Measurements from ENCODE around the gene ANKRD40. TPM values are rescaled to one million over a fixed set of nuclear protein-coding genes. Genes with fewer than 3 reads are reported as not detected.

ANKRD40 gene
- total RNA-seq, 1 experiment from 2014 or later: 72.0 TPM

DNA sequence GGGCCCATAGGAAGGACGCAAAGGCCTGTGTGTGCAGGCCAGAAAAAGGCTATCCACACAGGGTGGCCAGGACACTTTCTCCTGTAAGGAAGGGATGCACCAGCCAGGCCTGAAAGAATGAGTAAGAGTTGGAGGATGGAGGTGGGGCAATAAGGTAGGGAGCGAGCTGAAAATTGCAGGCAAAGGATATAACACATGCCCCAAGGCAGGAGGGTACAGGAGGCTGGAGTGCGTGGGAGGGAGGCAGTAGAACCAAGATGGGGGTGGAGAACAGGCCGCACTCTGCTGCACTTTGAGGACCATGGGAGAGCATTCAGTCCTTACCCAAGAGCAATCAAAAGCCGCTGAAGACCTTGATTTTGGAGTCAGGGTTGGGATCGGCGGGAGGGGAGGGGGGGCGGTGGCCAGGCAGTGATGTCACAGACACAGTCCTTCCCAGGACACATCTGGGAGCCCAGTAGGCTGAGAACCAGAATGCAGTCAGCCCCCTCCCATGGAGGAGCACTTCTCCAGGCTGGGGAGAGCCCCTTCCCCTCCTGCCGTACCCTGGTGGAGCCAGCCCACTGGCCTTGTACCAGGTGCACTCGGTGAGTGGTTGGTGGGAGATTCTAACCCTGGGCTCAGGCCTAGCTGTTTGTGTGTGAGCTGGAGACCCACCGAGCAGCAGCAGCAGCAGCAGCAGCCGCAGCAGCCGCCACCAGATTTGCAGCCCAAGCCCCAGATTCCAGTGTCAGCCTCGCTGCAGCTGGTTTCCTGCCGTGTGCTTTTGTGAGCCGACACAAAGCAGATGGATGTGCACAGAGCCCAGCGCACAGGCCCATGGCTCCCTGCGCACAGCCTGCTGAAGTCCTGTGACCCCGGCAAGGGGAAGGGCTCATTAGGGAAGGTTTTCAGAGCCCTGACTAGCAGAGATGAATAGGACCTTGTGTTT lies 17.5 kb downstream of the ANKRD40 start:
- no peaks in the 10 kb centered on the region for H4K20me1 ChIP-seq (ENCODE audit: insufficient read depth)
- intact Hi-C loops (cut with micrococcal nuclease): no loop called here
- ATAC-seq (no peak), DNase-seq (ENCODE audit: low read depth, low spot score) (no peak)
- ChIA-PET POLR2A (interaction anchor here (0.9 to 2.4 kb wide), 2 partner anchors 11 to 52 kb away, joined by 3 to 5 read pairs; no protein-coding TSS in a partner anchor), RAD21 (ENCODE audit: low non-redundant PET in 1 of 2, low total read pairs in 2 of 2, uncharacterized antibody in 2 of 2, unreplicated experiment in 2 of 2) (no interaction called here), CTCF (interaction anchor here (0.8 to 8.3 kb wide), 3 partner anchors 15 to 64 kb away, joined by 3 to 107 read pairs (median 3); no protein-coding TSS in a partner anchor)
- no peaks in the 10 kb centered on the region for H3K27me3 ChIP-seq (ENCODE audit: insufficient read depth, low read length)
- no peak overlapping the region for H2AFZ ChIP-seq (ENCODE audit: low read depth, low read length, poor library complexity, severe bottlenecking)
- TF ChIP-seq ATF3 (IDR thresholded peaks at IDR 0.05) (no peak), POLR2A (IDR thresholded peaks at IDR 0.05; ENCODE audit: borderline replicate concordance, extremely low read depth, insufficient read depth, insufficient read length) (no peak), YY1 (IDR thresholded peaks at IDR 0.05; ENCODE audit: extremely low read depth, insufficient replicate concordance, low read depth, low read length) (no peak)
- TF ChIP-seq, protein P1, sequence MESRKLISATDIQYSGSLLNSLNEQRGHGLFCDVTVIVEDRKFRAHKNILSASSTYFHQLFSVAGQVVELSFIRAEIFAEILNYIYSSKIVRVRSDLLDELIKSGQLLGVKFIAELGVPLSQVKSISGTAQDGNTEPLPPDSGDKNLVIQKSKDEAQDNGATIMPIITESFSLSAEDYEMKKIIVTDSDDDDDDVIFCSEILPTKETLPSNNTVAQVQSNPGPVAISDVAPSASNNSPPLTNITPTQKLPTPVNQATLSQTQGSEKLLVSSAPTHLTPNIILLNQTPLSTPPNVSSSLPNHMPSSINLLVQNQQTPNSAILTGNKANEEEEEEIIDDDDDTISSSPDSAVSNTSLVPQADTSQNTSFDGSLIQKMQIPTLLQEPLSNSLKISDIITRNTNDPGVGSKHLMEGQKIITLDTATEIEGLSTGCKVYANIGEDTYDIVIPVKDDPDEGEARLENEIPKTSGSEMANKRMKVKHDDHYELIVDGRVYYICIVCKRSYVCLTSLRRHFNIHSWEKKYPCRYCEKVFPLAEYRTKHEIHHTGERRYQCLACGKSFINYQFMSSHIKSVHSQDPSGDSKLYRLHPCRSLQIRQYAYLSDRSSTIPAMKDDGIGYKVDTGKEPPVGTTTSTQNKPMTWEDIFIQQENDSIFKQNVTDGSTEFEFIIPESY (IDR thresholded peaks at IDR 0.05; ENCODE audit: extremely low read depth, insufficient replicate concordance, low read length): no peak
- H3K36me3 ChIP-seq (ENCODE audit: control insufficient read depth in 1 of 2, insufficient read depth in 2 of 2, low read length in 2 of 2): peaks cover 20 to 35% of the 10 kb centered on the region in 2 experiments
- no peaks in the 10 kb centered on the region for H3K9me3 ChIP-seq (ENCODE audit: control insufficient read depth in 1 of 2, insufficient read depth in 1 of 2, low read depth in 1 of 2, low read length in 2 of 2)
- H3K79me2 ChIP-seq (ENCODE audit: insufficient read depth, low read length): peaks cover 9% of the 10 kb centered on the region; the same call in 1 of the 2 replicates
- no peaks in the 10 kb centered on the region for H3K9me2 ChIP-seq (ENCODE audit: insufficient read depth)
- H3K4me2 ChIP-seq (ENCODE audit: low read length): peak overlapping the region; percentile 54
- H3K4me3 ChIP-seq (replicated peaks in 1 of 2; ENCODE audit: low read depth in 1 of 2, low read length in 2 of 2): no peak overlapping the region
- H3K4me1 ChIP-seq (ENCODE audit: control insufficient read depth in 1 of 2, insufficient read depth in 2 of 2, low read length in 2 of 2): peaks cover 73 to 89% of the 10 kb centered on the region in 2 experiments
- peak overlapping the region; percentile 56 for H3K27ac ChIP-seq (ENCODE audit: low read depth, low read length)
- peak overlapping the region; percentile 43 for H3K9ac ChIP-seq (ENCODE audit: low read length)
- BruUV-seq (replicated peaks): no TSS peak
